Left lobe of liver (tissue), 2 donors: ENCODE data around the gene GP1BA. TPM values are rescaled to one million over a fixed set of nuclear protein-coding genes. Genes with fewer than 3 reads are reported as not detected.

Experiments used
- ATAC-seq: fragments of 200-7000 bp; cut with Tn5 transposase; one replicate; pipeline ENCODE4 v1.9.1; 2020; ENCODE audit warnings: mild to moderate bottlenecking, moderate library complexity
- DNase-seq: peaks from one replicate; pipeline ENCODE4 v3.0.0-alpha.2; 2020; ENCODE audit warnings: low spot score
- total RNA-seq: library from RNA; stranded (reverse); gene quantifications from one replicate; pipeline ENCODE4 v1.2.1, GENCODE V29; 2021
- donor health status: DM: no; HTN: no; CAD: no; lungs with moderate emphysema.
- donor health status: DM: no; HTN: yes; CAD: no.

GP1BA gene
- total RNA-seq, 1 donor from 2014 or later, result not detected

GRCh38 chr17:4949321-4950074 lies 17.4 kb downstream of the GP1BA start:
- peak; percentile 91 for DNase-seq
- ATAC-seq, result peak; percentile 61

GRCh38 chr17:4950075-4950745 lies 18.1 kb downstream of the GP1BA start:
- DNase-seq (peak; percentile 84), ATAC-seq (peak; percentile 9)

- DNase-seq, result peak; percentile 84
These were observed 18.7 kb downstream of the GP1BA start, which contains the start of gene ENO3 for GRCh38 chr17:4950746-4951204. Gene ENO3, plus strand, starts transcription at chr17:4951119. Its CDS starts 711 bp downstream, at chr17:4951830.

GRCh38 chr17:4951486-4951885 lies 19.4 kb downstream of the GP1BA start:
- no peak for DNase-seq
- ATAC-seq, result no peak

More at GRCh38 chr17:4950746-4951204, 18.7 kb downstream of the GP1BA start, which contains the start of gene ENO3:
- peak; percentile 7 for ATAC-seq

- DNase-seq (no peak), ATAC-seq (no peak)
These were observed 21.4 kb downstream of the GP1BA start for GRCh38 chr17:4953451-4953961.

- DNase-seq (no peak), ATAC-seq (no peak)
These were observed 23.0 kb downstream of the GP1BA start for GRCh38 chr17:4955091-4955490.

GRCh38 chr17:4956493-4957061 lies 24.5 kb downstream of the GP1BA start:
- DNase-seq, result no peak
- no peak for ATAC-seq

- ATAC-seq (peak; percentile 91), DNase-seq (peak; percentile 75)
These were observed 26.0 kb downstream of the GP1BA start for GRCh38 chr17:4958102-4958501.

GRCh38 chr17:4959261-4959965 lies 27.3 kb downstream of the GP1BA start:
- DNase-seq (no peak), ATAC-seq (peak; percentile 22)

- ATAC-seq (no peak), DNase-seq (no peak)
These were observed 28.3 kb downstream of the GP1BA start for GRCh38 chr17:4960279-4960922.

- ATAC-seq (no peak), DNase-seq (no peak)
These were observed 33.4 kb downstream of the GP1BA start for GRCh38 chr17:4965311-4965986.

GRCh38 chr17:4966844-4967538 lies 34.9 kb downstream of the GP1BA start:
- ATAC-seq (peak; percentile 77), DNase-seq (peak; percentile 99)

GRCh38 chr17:4967539-4968485 lies 35.7 kb downstream of the GP1BA start, which contains the start of gene SPAG7:
Gene SPAG7, minus strand, starts transcription at chr17:4967817. Its CDS starts 13 bp downstream, at chr17:4967804.
- ATAC-seq (peak; percentile 77), DNase-seq (peak; percentile 97)

- ATAC-seq (no peak), DNase-seq (no peak)
These were observed 36.5 kb downstream of the GP1BA start for GRCh38 chr17:4968486-4969046.

- ATAC-seq, result no peak
- DNase-seq, result no peak
These were observed 37.0 kb downstream of the GP1BA start for GRCh38 chr17:4969047-4969550.

- peak; percentile 78 for DNase-seq
- peak; percentile 21 for ATAC-seq
These were observed 37.6 kb downstream of the GP1BA start for GRCh38 chr17:4969551-4970173.

- DNase-seq (no peak), ATAC-seq (no peak)
These were observed 38.2 kb downstream of the GP1BA start for GRCh38 chr17:4970273-4970672.
